ENCODE results near the gene TNRC6C. TPM values are rescaled to one million over a fixed set of nuclear protein-coding genes. Genes with fewer than 3 reads are reported as not detected.
A peak's percentile ranks its signal among the peaks of the same experiment; 100 is the strongest.

The TNRC6C gene
- total and polyA plus RNA-seq, 2 of the 13 experiments (the other 11 are each of a cell fraction or from before 2014, with no cell fraction given) = 0.66 to 4.9 TPM

GRCh38 chr17:78137392-78138203, 179.1 kb downstream of the TNRC6C start (continued):
- peak; percentile 11 for TF ChIP-seq ZNF407 (CRISPR knock-in tag; IDR thresholded peaks at IDR 0.05; ENCODE audit: not compliant biosample characterization)
- TF ChIP-seq JARID2 (CRISPR knock-in tag; IDR thresholded peaks at IDR 0.05; ENCODE audit: insufficient replicate concordance) = no peak
- peak; percentile 72 for TF ChIP-seq TEAD3 (CRISPR knock-in tag; optimal IDR thresholded peaks at IDR 0.05; ENCODE audit: borderline replicate concordance)
- TF ChIP-seq ZNF432 (CRISPR knock-in tag; IDR thresholded peaks at IDR 0.05; ENCODE audit: borderline replicate concordance) = no peak
- no peak for TF ChIP-seq REST (IDR thresholded peaks at IDR 0.05; ENCODE audit: borderline replicate concordance in 1 of 2, low read depth in 1 of 2, low read length in 2 of 2)
- TF ChIP-seq HIVEP1 (CRISPR knock-in tag; IDR thresholded peaks at IDR 0.05) = peak; percentile 66; the same call in 1 of the 2 replicates
- TF ChIP-seq POLR2AphosphoS2 (IDR thresholded peaks at IDR 0.05; ENCODE audit: low read depth, low read length) = no peak
- no peak for TF ChIP-seq KLF6 (CRISPR knock-in tag; IDR thresholded peaks at IDR 0.05)
- no peak for TF ChIP-seq KMT2A (CRISPR knock-in tag; IDR thresholded peaks at IDR 0.05)
- no peak for TF ChIP-seq TRAFD1 (CRISPR knock-in tag; IDR thresholded peaks at IDR 0.05; ENCODE audit: borderline replicate concordance)
